IMR-90 (cell line): ENCODE measurements around the gene TSNAXIP1. TPM values are rescaled to one million over a fixed set of nuclear protein-coding genes. Genes with fewer than 3 reads are reported as not detected.

Experiments used
- ATAC-seq: fragments of 200-7000 bp; cut with Tn5 transposase; 2 replicates; pipeline ENCODE4 v1.9.1; 2020; ENCODE audit warnings: low read depth, mild to moderate bottlenecking, moderate library complexity
- BruUV-seq: library from RNA; stranded (reverse); fragments of 400-500 nt; replicated peaks from 2 replicates; lab custom pipeline; 2021; lab: Mats Ljungman, UMichigan
- CTCF ChIA-PET: fragments of 300-600 bp; formaldehyde crosslinking; extraction: SDS; loops from one replicate; lab custom pipeline; 2021; ENCODE audit warnings: antibody characterized with exemption; lab: Yijun Ruan, JAX
- POLR2A ChIA-PET: fragments of 300-600 bp; sonication (Branson Sonifier 250); formaldehyde crosslinking; loops from one replicate; lab custom pipeline; 2022; ENCODE audit warnings: antibody characterized with exemption; ENCODE audit not compliant: unreplicated experiment; lab: Charles Lee
- DNase-seq: peaks from one replicate; pipeline ENCODE4 v3.0.0; 2013
- H2AFZ ChIP-seq: replicated peaks from 2 replicates; pipeline ENCODE3; 2013; ENCODE audit warnings: low read length, mild to moderate bottlenecking; ENCODE audit not compliant: poor library complexity
- H2AK5ac ChIP-seq: 2 replicates; pipeline ENCODE4 v1.6.1; 2013; ENCODE audit warnings: low read depth, low read length, inconsistent platforms
- H2AK9ac ChIP-seq: replicated peaks from 2 replicates; pipeline ENCODE3; 2013; ENCODE audit warnings: mild to moderate bottlenecking, low read depth, low read length, moderate library complexity; ENCODE audit not compliant: poor library complexity
- H2BK120ac ChIP-seq: 2 replicates; pipeline ENCODE4 v1.6.1; 2013; ENCODE audit warnings: low read depth, low read length, inconsistent platforms
- H2BK15ac ChIP-seq: 3 replicates; pipeline ENCODE4 v1.6.1; 2013; ENCODE audit warnings: low read depth, low read length, inconsistent platforms
- H2BK20ac ChIP-seq: 2 replicates; pipeline ENCODE4 v1.6.1; 2013; ENCODE audit warnings: low read depth, mild to moderate bottlenecking, inconsistent platforms, low read length, moderate library complexity
- H2BK5ac ChIP-seq: 2 replicates; pipeline ENCODE4 v1.6.1; 2013; ENCODE audit warnings: mild to moderate bottlenecking, low read depth, low read length, inconsistent platforms; ENCODE audit not compliant: poor library complexity, severe bottlenecking
- H3K14ac ChIP-seq: replicated peaks from 2 replicates; pipeline ENCODE4 v1.6.1; 2013; ENCODE audit warnings: low read depth, low read length, inconsistent platforms
- H3K18ac ChIP-seq: 2 replicates; pipeline ENCODE4 v1.6.1; 2013; ENCODE audit warnings: low read depth, low read length, control low read depth
- H3K23ac ChIP-seq: 2 replicates; pipeline ENCODE4 v1.6.1; 2013; ENCODE audit warnings: low read depth, low read length, inconsistent platforms
- H3K27ac ChIP-seq: 2 replicates; pipeline ENCODE4 v1.5.1; 2013; ENCODE audit warnings: mild to moderate bottlenecking, control low read depth, low read length; ENCODE audit not compliant: insufficient read depth
- H3K27me3 ChIP-seq: 2 replicates; pipeline ENCODE4 v1.6.1; 2013; ENCODE audit warnings: low read length; ENCODE audit not compliant: control insufficient read depth, insufficient read depth
- H3K36me3 ChIP-seq: 2 replicates; pipeline ENCODE4 v1.6.1; 2013; ENCODE audit warnings: low read length, mixed read lengths; ENCODE audit not compliant: control insufficient read depth, insufficient read depth
- H3K4ac ChIP-seq: 2 replicates; pipeline ENCODE4 v1.6.1; 2013; ENCODE audit warnings: low read depth, low read length, inconsistent platforms
- H3K4me1 ChIP-seq: 2 replicates; pipeline ENCODE4 v1.6.1; 2013; ENCODE audit warnings: low read length, mixed read lengths; ENCODE audit not compliant: control insufficient read depth, insufficient read depth
- H3K4me2 ChIP-seq: 2 replicates; pipeline ENCODE4 v1.6.1; 2013; ENCODE audit warnings: low read depth, mild to moderate bottlenecking, control low read depth, low read length, moderate library complexity
- H3K4me3 ChIP-seq: 2 replicates; pipeline ENCODE4 v1.5.1; 2013; ENCODE audit warnings: low read depth, mild to moderate bottlenecking, control low read depth, low read length, moderate library complexity; ENCODE audit not compliant: insufficient read depth
- H3K56ac ChIP-seq: 2 replicates; pipeline ENCODE4 v1.6.1; 2013; ENCODE audit warnings: low read length, inconsistent platforms; ENCODE audit not compliant: insufficient read depth; ENCODE audit errors: extremely low read depth
- H3K79me1 ChIP-seq, 2 experiments: 2 replicates each; pipeline ENCODE4 v1.6.1; 2013; ENCODE audit warnings: low read length in 2 of 2, inconsistent platforms in 1 of 2, low read depth in 1 of 2
- H3K9ac ChIP-seq: 2 replicates; pipeline ENCODE4 v1.6.1; 2013; ENCODE audit warnings: low read depth, low read length, control low read depth
- H3K9me1 ChIP-seq: 2 replicates; pipeline ENCODE4 v1.6.1; 2013; ENCODE audit warnings: low read length, inconsistent platforms; ENCODE audit not compliant: insufficient read depth
- H3K9me3 ChIP-seq: 2 replicates; pipeline ENCODE4 v1.6.1; 2013; ENCODE audit warnings: low read length; ENCODE audit not compliant: control insufficient read depth, insufficient read depth
- H4K20me1 ChIP-seq: 2 replicates; pipeline ENCODE4 v1.6.1; 2013; ENCODE audit warnings: low read length, inconsistent platforms; ENCODE audit not compliant: insufficient read depth
- H4K5ac ChIP-seq: 2 replicates; pipeline ENCODE4 v1.6.1; 2013; ENCODE audit warnings: mild to moderate bottlenecking, low read depth, low read length, control low read depth
- H4K8ac ChIP-seq, 2 experiments: 2 replicates each; pipeline ENCODE4 v1.6.1; 2013; ENCODE audit warnings: low read depth in 2 of 2, low read length in 2 of 2, control low read depth in 1 of 2, inconsistent platforms in 1 of 2
- H4K91ac ChIP-seq: 2 replicates; pipeline ENCODE4 v1.6.1; 2013; ENCODE audit warnings: low read depth, low read length, inconsistent platforms; ENCODE audit not compliant: insufficient read depth
- BHLHE40 ChIP-seq: fragments of 150-350 bp; IDR thresholded peaks from 2 replicates; pipeline ENCODE4 v1.6.1; 2016; ENCODE audit warnings: mild to moderate bottlenecking, low read depth, low read length
- CEBPB ChIP-seq: IDR thresholded peaks from 2 replicates; pipeline ENCODE4 v1.6.1; 2012; ENCODE audit warnings: low read depth, low read length, improper control_type of control experiment
- CHD1 ChIP-seq: IDR thresholded peaks from 2 replicates; pipeline ENCODE4 v1.6.1; 2012; ENCODE audit warnings: low read depth, low read length, improper control_type of control experiment
- FOS ChIP-seq: fragments of 150-350 bp; IDR thresholded peaks from 2 replicates; pipeline ENCODE4 v1.6.1; 2016; ENCODE audit warnings: low read depth, low read length
- MAFK ChIP-seq: IDR thresholded peaks from 2 replicates; pipeline ENCODE4 v1.6.1; 2012; ENCODE audit warnings: low read depth, low read length, improper control_type of control experiment
- MAZ ChIP-seq: IDR thresholded peaks from 2 replicates; pipeline ENCODE4 v1.6.1; 2012; ENCODE audit warnings: low read depth, mild to moderate bottlenecking, low read length, improper control_type of control experiment, moderate library complexity, borderline replicate concordance
- MXI1 ChIP-seq: IDR thresholded peaks from 2 replicates; pipeline ENCODE4 v1.6.1; 2012; ENCODE audit warnings: low read depth, mild to moderate bottlenecking, low read length, moderate library complexity, borderline replicate concordance
- NFE2L2 ChIP-seq: fragments of 150-350 bp; IDR thresholded peaks from 2 replicates; pipeline ENCODE4 v1.6.1; 2016; ENCODE audit warnings: low read depth, mild to moderate bottlenecking, low read length
- POLR2A ChIP-seq: IDR thresholded peaks from 2 replicates; pipeline ENCODE4 v1.6.1; 2012; ENCODE audit warnings: mild to moderate bottlenecking, low read depth, low read length
- RAD21 ChIP-seq: IDR thresholded peaks from 2 replicates; pipeline ENCODE4 v1.6.1; 2012; ENCODE audit warnings: low read length, improper control_type of control experiment
- RCOR1 ChIP-seq: IDR thresholded peaks from 2 replicates; pipeline ENCODE4 v1.6.1; 2012; ENCODE audit warnings: mild to moderate bottlenecking, low read length, improper control_type of control experiment; ENCODE audit not compliant: insufficient replicate concordance
- RFX5 ChIP-seq: IDR thresholded peaks from 2 replicates; pipeline ENCODE4 v1.8.0; 2012; ENCODE audit warnings: low read depth, mild to moderate bottlenecking, low read length, moderate library complexity
- SMC3 ChIP-seq: fragments of 150-350 bp; IDR thresholded peaks from 2 replicates; pipeline ENCODE4 v1.6.1; 2016; ENCODE audit warnings: low read depth, mild to moderate bottlenecking, antibody characterized with exemption, low read length, moderate library complexity
- USF2 ChIP-seq: fragments of 150-350 bp; IDR thresholded peaks from 2 replicates; pipeline ENCODE4 v1.6.1; 2017; ENCODE audit warnings: mild to moderate bottlenecking, antibody characterized with exemption, low read length, low read depth
- WGBS, 2 experiments: methylation state at CpG; one replicate each; pipeline versions ENCODE4 v1.1.5 to v1.1.7; 2013; ENCODE audit warnings: missing lambda C conversion rate in 2 of 2; ENCODE audit not compliant: insufficient read length in 1 of 2; ENCODE audit errors: extremely low coverage in 2 of 2; 5-methylcytosine and 5-hydroxymethylcytosine counted together
- dilution Hi-C: fragments of 300-500 bp; cut with HindIII; formaldehyde crosslinking; loops from one replicate; pipeline ENCODE4 v1.14.3; 2018; ENCODE audit warnings: low sequenced_read_pairs; ENCODE audit not compliant: unreplicated experiment
- in situ Hi-C: fragments of 300-500 bp; cut with MboI; formaldehyde crosslinking; loops from 3 replicates; pipeline ENCODE4 v1.14.3; 2019; ENCODE audit warnings: low sequenced_read_pairs, inconsistent platforms, mixed read lengths
- intact Hi-C: fragments of 100-400 bp; cut with micrococcal nuclease; formaldehyde crosslinking; loops from 2 replicates; pipeline ENCODE4 v1.10.0; 2022
- polyA plus RNA-seq, 3 experiments: library from polyadenylated mRNA; depleted of rRNA; stranded (reverse); fragments of >200 nt; gene quantifications; 2 replicates each; pipeline ENCODE4 v1.2.3, GENCODE V29; 2012; ENCODE audit warnings: low replicate concordance in 1 of 3
- total RNA-seq: library from RNA; depleted of rRNA; stranded (reverse); fragments of >200 nt; gene quantifications from 2 replicates; pipeline ENCODE4 v1.2.3, GENCODE V29; 2012
- TF ChIP-seq, protein P1 (sequence below): conservative IDR thresholded peaks from 2 replicates; pipeline ENCODE4 v1.5.1; 2012; ENCODE audit warnings: mild to moderate bottlenecking, low read depth, low read length, improper control_type of control experiment
- TF ChIP-seq, protein P2 (sequence below): fragments of 150-350 bp; IDR thresholded peaks from 2 replicates; pipeline ENCODE4 v1.6.1; 2016; ENCODE audit warnings: low read depth, mild to moderate bottlenecking, low read length, moderate library complexity, borderline replicate concordance

TSNAXIP1 gene
- total and polyA plus RNA-seq, 2 of the 4 experiments (the other 2 are of a cell fraction) = 0.72 to 1.4 TPM

GRCh38 chr16:67766291-67766690, 40.4 kb upstream of the TSNAXIP1 start:
- H3K27me3 ChIP-seq = no peaks in the 10 kb centered on the region
- H4K8ac ChIP-seq = no peak overlapping the region
- no peak overlapping the region for H2BK5ac ChIP-seq
- CTCF ChIA-PET = no interaction called here
- H2AK5ac ChIP-seq = no peak overlapping the region
- H3K79me1 ChIP-seq = peaks cover 8 to 36% of the 10 kb centered on the region in 2 experiments; a peak in 3 of 4 replicates
- H4K20me1 ChIP-seq = peaks cover 6% of the 10 kb centered on the region
- no peak for TF ChIP-seq USF2
- no peak for TF ChIP-seq POLR2A
- TF ChIP-seq BHLHE40 = no peak
- TF ChIP-seq RFX5 = no peak
- no peak for TF ChIP-seq MAFK
- no peak for TF ChIP-seq MXI1
- no peak for TF ChIP-seq CEBPB
- TF ChIP-seq NFE2L2 = no peak
- no peak for TF ChIP-seq RCOR1
- TF ChIP-seq, protein P1, sequence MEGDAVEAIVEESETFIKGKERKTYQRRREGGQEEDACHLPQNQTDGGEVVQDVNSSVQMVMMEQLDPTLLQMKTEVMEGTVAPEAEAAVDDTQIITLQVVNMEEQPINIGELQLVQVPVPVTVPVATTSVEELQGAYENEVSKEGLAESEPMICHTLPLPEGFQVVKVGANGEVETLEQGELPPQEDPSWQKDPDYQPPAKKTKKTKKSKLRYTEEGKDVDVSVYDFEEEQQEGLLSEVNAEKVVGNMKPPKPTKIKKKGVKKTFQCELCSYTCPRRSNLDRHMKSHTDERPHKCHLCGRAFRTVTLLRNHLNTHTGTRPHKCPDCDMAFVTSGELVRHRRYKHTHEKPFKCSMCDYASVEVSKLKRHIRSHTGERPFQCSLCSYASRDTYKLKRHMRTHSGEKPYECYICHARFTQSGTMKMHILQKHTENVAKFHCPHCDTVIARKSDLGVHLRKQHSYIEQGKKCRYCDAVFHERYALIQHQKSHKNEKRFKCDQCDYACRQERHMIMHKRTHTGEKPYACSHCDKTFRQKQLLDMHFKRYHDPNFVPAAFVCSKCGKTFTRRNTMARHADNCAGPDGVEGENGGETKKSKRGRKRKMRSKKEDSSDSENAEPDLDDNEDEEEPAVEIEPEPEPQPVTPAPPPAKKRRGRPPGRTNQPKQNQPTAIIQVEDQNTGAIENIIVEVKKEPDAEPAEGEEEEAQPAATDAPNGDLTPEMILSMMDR = no peak
- TF ChIP-seq FOS = no peak
- TF ChIP-seq SMC3 = no peak
- TF ChIP-seq RAD21 = no peak
- no peak for TF ChIP-seq MAZ
- no peak for TF ChIP-seq CHD1
- TF ChIP-seq, protein P2, sequence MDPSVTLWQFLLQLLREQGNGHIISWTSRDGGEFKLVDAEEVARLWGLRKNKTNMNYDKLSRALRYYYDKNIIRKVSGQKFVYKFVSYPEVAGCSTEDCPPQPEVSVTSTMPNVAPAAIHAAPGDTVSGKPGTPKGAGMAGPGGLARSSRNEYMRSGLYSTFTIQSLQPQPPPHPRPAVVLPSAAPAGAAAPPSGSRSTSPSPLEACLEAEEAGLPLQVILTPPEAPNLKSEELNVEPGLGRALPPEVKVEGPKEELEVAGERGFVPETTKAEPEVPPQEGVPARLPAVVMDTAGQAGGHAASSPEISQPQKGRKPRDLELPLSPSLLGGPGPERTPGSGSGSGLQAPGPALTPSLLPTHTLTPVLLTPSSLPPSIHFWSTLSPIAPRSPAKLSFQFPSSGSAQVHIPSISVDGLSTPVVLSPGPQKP = no peak
- H3K9ac ChIP-seq = no peak overlapping the region
- H3K4me3 ChIP-seq = no peak overlapping the region
- H3K14ac ChIP-seq = no peak overlapping the region
- no peak overlapping the region for H4K5ac ChIP-seq
- H2BK15ac ChIP-seq = no peak overlapping the region
- dilution Hi-C loops = no loop called here
- intact Hi-C loops = no loop called here
- DNase-seq = peak; percentile 37
- in situ Hi-C loops = no loop called here
- WGBS, 2 experiments = no CpG with 5 or more reads among the region's 4 CpGs
- H2AK9ac ChIP-seq = no peak overlapping the region
- ATAC-seq = peak; percentile 12
- H3K9me1 ChIP-seq = peaks cover 9% of the 10 kb centered on the region; the same call in 1 of the 2 replicates
- POLR2A ChIA-PET = interaction anchor here (0.6 kb wide), 1 partner anchor 37 kb away, joined by 3 read pairs; no protein-coding TSS in a partner anchor
- no peaks in the 10 kb centered on the region for H3K9me3 ChIP-seq
- no peak overlapping the region for H2AFZ ChIP-seq
- H3K4me2 ChIP-seq = no peak overlapping the region
- no peak overlapping the region for H3K27ac ChIP-seq
- no peak overlapping the region for H3K23ac ChIP-seq
- no peak overlapping the region for H4K91ac ChIP-seq
- no TSS peak for BruUV-seq
- no peak overlapping the region for H3K4ac ChIP-seq
- H2BK120ac ChIP-seq = no peak overlapping the region
- H3K56ac ChIP-seq = no peak overlapping the region
- peaks cover 2% of the 10 kb centered on the region; the same call in 1 of the 2 replicates for H3K4me1 ChIP-seq
- peaks cover 4% of the 10 kb centered on the region; the same call in 1 of the 2 replicates for H3K36me3 ChIP-seq
- no peak overlapping the region for H3K18ac ChIP-seq
- no peak overlapping the region for H2BK20ac ChIP-seq
